Measurements from ENCODE around the gene VWC2. TPM values are rescaled to one million over a fixed set of nuclear protein-coding genes. Genes with fewer than 3 reads are reported as not detected.

Gene VWC2
- total and polyA plus RNA-seq, 2 of the 4 experiments (the other 2 are of a cell fraction), result not detected

DNA sequence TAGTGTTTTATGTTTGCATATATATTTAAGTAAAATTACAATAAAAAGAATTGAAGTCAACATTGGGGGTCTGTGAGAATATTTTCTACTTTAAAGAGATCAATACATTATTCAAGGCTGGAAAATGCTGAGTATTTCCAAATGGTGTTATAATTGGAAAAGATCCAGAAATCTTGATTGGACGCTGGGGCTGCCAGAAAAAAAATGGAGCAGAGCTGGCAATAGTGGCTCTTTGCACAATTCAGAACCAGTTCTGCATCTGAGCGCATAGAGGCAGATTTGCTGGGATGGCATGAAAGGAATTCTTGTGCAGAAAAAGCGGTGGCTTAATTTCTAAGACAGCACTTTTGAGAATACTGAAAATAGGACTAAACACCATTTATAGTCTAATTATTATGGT, 10.8 kb upstream of the VWC2 start:
- H3K56ac ChIP-seq (ENCODE audit: extremely low read depth, insufficient read depth, low read length), result no peak overlapping the region
- H3K18ac ChIP-seq (ENCODE audit: low read depth, low read length), result no peak overlapping the region
- no peaks in the 10 kb centered on the region for H3K4me1 ChIP-seq (ENCODE audit: control insufficient read depth, insufficient read depth, low read length)
- H3K27me3 ChIP-seq (ENCODE audit: control insufficient read depth, insufficient read depth, low read length), result no peaks in the 10 kb centered on the region
- peaks cover 2% of the 10 kb centered on the region; the same call in 1 of the 2 replicates for H3K9me3 ChIP-seq (ENCODE audit: control insufficient read depth, insufficient read depth, low read length)
- H3K4me3 ChIP-seq (ENCODE audit: insufficient read depth, low read depth, low read length), result no peak overlapping the region
- no peak overlapping the region for H4K5ac ChIP-seq (ENCODE audit: low read depth, low read length)
- H3K36me3 ChIP-seq (ENCODE audit: control insufficient read depth, insufficient read depth, low read length), result no peaks in the 10 kb centered on the region
- TF ChIP-seq SMC3 (IDR thresholded peaks at IDR 0.05; ENCODE audit: low read depth, low read length) (no peak), POLR2A (IDR thresholded peaks at IDR 0.05; ENCODE audit: low read depth, low read length) (no peak), CHD1 (IDR thresholded peaks at IDR 0.05; ENCODE audit: low read depth, low read length) (no peak), RFX5 (IDR thresholded peaks at IDR 0.05; ENCODE audit: low read depth, low read length) (no peak), MXI1 (IDR thresholded peaks at IDR 0.05; ENCODE audit: borderline replicate concordance, low read depth, low read length) (no peak), MAFK (IDR thresholded peaks at IDR 0.05; ENCODE audit: low read depth, low read length) (no peak)
- TF ChIP-seq, protein P1, sequence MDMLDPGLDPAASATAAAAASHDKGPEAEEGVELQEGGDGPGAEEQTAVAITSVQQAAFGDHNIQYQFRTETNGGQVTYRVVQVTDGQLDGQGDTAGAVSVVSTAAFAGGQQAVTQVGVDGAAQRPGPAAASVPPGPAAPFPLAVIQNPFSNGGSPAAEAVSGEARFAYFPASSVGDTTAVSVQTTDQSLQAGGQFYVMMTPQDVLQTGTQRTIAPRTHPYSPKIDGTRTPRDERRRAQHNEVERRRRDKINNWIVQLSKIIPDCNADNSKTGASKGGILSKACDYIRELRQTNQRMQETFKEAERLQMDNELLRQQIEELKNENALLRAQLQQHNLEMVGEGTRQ (IDR thresholded peaks at IDR 0.05; ENCODE audit: low read depth, low read length), result no peak
- TF ChIP-seq, protein P2, sequence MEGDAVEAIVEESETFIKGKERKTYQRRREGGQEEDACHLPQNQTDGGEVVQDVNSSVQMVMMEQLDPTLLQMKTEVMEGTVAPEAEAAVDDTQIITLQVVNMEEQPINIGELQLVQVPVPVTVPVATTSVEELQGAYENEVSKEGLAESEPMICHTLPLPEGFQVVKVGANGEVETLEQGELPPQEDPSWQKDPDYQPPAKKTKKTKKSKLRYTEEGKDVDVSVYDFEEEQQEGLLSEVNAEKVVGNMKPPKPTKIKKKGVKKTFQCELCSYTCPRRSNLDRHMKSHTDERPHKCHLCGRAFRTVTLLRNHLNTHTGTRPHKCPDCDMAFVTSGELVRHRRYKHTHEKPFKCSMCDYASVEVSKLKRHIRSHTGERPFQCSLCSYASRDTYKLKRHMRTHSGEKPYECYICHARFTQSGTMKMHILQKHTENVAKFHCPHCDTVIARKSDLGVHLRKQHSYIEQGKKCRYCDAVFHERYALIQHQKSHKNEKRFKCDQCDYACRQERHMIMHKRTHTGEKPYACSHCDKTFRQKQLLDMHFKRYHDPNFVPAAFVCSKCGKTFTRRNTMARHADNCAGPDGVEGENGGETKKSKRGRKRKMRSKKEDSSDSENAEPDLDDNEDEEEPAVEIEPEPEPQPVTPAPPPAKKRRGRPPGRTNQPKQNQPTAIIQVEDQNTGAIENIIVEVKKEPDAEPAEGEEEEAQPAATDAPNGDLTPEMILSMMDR (conservative IDR thresholded peaks at IDR 0.05; ENCODE audit: low read depth, low read length), result no peak
- no peak overlapping the region for H2BK5ac ChIP-seq (ENCODE audit: low read depth, low read length, poor library complexity, severe bottlenecking)
- no TSS peak for BruUV-seq (replicated peaks)
- H3K79me1 ChIP-seq (ENCODE audit: low read depth in 1 of 2, low read length in 2 of 2), result no peaks in the 10 kb centered on the region
- ChIA-PET CTCF (no interaction called here), POLR2A (ENCODE audit: unreplicated experiment) (no interaction called here)
- no peak overlapping the region for H2BK20ac ChIP-seq (ENCODE audit: low read depth, low read length)
- ATAC-seq (ENCODE audit: low read depth) (no peak), DNase-seq (no peak)
- H3K9me1 ChIP-seq (ENCODE audit: insufficient read depth, low read length), result no peaks in the 10 kb centered on the region
- no peak overlapping the region for H3K23ac ChIP-seq (ENCODE audit: low read depth, low read length)
- H2BK15ac ChIP-seq (ENCODE audit: low read depth, low read length), result no peak overlapping the region
- dilution Hi-C loops (cut with HindIII; ENCODE audit: low sequenced_read_pairs, unreplicated experiment), result no loop called here
- H4K20me1 ChIP-seq (ENCODE audit: insufficient read depth, low read length), result no peaks in the 10 kb centered on the region
- H2BK120ac ChIP-seq (ENCODE audit: low read depth, low read length), result no peak overlapping the region
- H2AK9ac ChIP-seq (replicated peaks; ENCODE audit: low read depth, low read length, poor library complexity), result no peak overlapping the region
- H3K4ac ChIP-seq (ENCODE audit: low read depth, low read length), result no peak overlapping the region
- intact Hi-C loops (cut with micrococcal nuclease), result no loop called here
- no peak overlapping the region for H3K4me2 ChIP-seq (ENCODE audit: low read depth, low read length)
- H3K14ac ChIP-seq (replicated peaks; ENCODE audit: low read depth, low read length), result no peak overlapping the region
- H2AK5ac ChIP-seq (ENCODE audit: low read depth, low read length), result no peak overlapping the region
- no peak overlapping the region for H3K27ac ChIP-seq (ENCODE audit: insufficient read depth, low read length)
- H3K9ac ChIP-seq (ENCODE audit: low read depth, low read length), result no peak overlapping the region
- H2AFZ ChIP-seq (replicated peaks; ENCODE audit: low read length, poor library complexity), result no peak overlapping the region
- WGBS, 2 experiments (ENCODE audit: extremely low coverage in 2 of 2, insufficient read length in 1 of 2), result no CpG with 5 or more reads among the region's 3 CpGs
- no peak overlapping the region for H4K8ac ChIP-seq (ENCODE audit: low read depth in 2 of 2, low read length in 2 of 2)
- in situ Hi-C loops (cut with MboI; ENCODE audit: low sequenced_read_pairs), result no loop called here
- H4K91ac ChIP-seq (ENCODE audit: insufficient read depth, low read depth, low read length), result no peak overlapping the region

All from IMR-90 (cell line).